T-helper 1 cell treated with Interleukin-12 subunit alpha and Interleukin-12 subunit beta and Interleukin-4 antibody, amounts not matched to agents 30 ng/mL and 1 ng/mL, for 36 hours (primary cell): ENCODE results near the gene UROC1. TPM values are rescaled to one million over a fixed set of nuclear protein-coding genes. Genes with fewer than 3 reads are reported as not detected.

Experiments used
- intact Hi-C: fragments of 100-400 bp; cut with micrococcal nuclease; formaldehyde crosslinking; loops from one replicate; pipeline ENCODE4 v1.15.1; 2024
- total RNA-seq: library from RNA; stranded (reverse); gene quantifications from 2 replicates; pipeline ENCODE4 v1.2.3, GENCODE V29; 2022

UROC1 gene
- total RNA-seq, 1 donor from 2014 or later: not detected

- intact Hi-C loops: no loop called here
Observed at GRCh38 chr3:126464494-126464893, 53.1 kb downstream of the UROC1 start.

GRCh38 chr3:126464093-126464492 is 53.5 kb downstream of the UROC1 start:
- intact Hi-C loops: no loop called here

DNA sequence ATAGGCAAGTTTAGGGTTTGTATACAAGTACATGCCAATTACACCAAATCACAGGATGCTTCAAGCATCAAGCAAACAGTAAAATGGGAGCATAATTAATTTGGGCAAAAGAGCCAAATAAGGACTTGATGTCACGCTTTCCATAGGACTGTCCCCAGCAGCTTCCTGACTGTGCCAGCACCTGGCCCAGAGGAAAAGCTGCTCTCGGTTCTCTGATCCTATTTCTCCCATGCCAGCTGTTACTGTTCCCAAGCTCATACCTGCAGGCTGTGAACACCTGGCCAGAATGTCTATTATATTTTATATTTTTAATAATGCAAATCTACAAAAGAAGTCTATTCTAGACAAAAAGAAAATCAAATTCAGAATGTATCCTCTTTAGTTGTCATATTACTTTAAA is 54.1 kb downstream of the UROC1 start:
- intact Hi-C loops: no loop called here

- intact Hi-C loops: no loop called here
Observed at GRCh38 chr3:126461450-126462070, 56.0 kb downstream of the UROC1 start.

- intact Hi-C loops: no loop called here
Observed at GRCh38 chr3:126460381-126460780, 57.2 kb downstream of the UROC1 start.

- intact Hi-C loops: no loop called here
Observed at GRCh38 chr3:126459763-126460127, 57.8 kb downstream of the UROC1 start.

GRCh38 chr3:126459111-126459762 is 58.3 kb downstream of the UROC1 start:
- intact Hi-C loops: no loop called here

GRCh38 chr3:126456766-126457388 is 60.7 kb downstream of the UROC1 start:
- intact Hi-C loops: no loop called here

DNA sequence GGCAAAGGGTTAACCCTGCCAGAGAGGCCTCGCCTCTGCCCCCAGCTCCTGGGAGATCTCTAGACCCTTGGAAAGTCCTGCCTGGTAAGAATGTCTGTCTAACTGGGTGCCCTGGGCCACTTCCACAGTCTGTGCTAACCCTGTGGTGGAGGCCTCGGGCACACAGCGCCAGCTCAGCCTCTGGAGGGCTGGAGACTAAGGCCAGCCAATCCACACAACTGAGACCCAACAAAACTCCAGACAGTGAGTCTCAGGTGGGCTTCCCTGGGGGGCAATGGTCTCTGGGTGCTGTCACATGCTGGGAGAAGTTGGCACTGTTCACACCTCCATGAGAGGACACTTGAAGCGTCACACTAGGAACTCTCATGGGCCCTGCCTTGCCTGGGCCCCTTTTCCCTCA is 61.4 kb downstream of the UROC1 start:
- intact Hi-C loops: no loop called here

DNA sequence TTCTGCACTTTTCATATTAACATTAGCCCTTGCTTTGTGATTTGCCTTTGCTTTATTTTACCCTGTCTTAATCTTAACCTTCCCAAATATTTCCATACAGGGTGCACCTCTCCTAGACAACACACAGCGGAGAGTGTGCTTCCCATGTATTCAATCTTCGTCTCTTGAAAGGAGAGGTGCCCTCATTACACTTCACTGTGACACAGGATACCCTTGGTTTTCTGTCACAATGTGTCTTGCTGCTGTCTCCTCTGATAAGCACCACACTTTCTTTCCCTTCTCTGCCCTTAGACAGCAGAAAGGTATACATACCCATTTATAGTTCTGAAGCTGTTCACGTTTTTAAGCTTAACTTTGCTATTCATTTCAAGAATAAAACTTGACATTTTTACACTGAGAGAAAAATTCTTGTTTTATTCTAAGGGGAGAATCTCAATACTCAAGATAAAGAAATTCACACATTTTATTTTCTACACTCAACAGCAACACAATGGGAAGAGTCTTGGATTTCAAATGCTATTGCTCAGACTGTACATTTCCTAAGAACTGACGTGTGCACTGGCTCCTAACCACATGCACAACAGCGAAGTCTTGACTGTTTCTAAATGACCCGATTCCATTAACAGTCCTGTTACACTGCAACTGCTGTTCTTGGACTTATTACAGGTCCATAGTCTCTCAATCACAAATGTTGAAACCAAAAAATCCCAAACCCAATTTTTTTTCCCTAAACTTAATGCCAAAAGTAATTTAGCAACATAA is 63.0 kb downstream of the UROC1 start:
- intact Hi-C loops: no loop called here

DNA sequence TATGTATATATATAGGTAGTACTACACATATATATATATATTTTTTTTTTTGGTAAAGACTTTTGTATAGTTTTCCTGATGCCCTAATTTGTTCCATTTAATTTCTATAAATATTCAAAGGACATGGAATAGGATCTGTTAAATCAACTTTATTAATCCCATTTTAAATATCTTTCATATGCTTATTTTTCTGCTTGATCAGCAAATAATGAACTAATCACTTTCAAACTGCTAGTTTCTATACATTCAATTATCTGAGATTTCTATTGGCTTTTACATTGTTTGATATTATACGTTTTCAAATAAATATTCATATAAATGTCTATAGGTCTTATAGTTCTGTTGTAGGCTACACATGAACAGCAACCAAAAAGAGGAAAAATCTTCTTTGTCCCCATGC is 63.5 kb downstream of the UROC1 start:
- intact Hi-C loops: no loop called here

DNA sequence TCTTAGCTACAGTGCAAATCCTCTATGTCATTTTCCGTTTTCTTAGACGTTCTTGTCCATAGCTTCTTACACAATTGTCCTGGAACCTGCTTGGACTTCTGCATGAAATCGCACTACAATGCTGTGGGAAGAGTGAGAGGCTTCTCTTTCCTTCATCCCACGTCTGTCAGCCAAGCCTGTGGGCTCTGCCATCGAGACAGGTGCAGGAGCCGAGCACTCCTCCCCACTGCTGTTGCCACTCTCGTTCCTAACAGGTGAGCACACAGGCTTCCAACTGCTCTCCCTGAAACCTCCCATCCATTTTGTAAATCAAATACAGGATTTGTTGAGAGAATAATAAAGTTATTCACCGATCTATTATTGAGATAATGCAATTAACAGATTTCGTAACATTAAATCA is 65.4 kb downstream of the UROC1 start:
- intact Hi-C loops: no loop called here

GRCh38 chr3:126451511-126451910 is 66.1 kb downstream of the UROC1 start:
- intact Hi-C loops: no loop called here

GRCh38 chr3:126450744-126451143 is 66.8 kb downstream of the UROC1 start:
- intact Hi-C loops: no loop called here

DNA sequence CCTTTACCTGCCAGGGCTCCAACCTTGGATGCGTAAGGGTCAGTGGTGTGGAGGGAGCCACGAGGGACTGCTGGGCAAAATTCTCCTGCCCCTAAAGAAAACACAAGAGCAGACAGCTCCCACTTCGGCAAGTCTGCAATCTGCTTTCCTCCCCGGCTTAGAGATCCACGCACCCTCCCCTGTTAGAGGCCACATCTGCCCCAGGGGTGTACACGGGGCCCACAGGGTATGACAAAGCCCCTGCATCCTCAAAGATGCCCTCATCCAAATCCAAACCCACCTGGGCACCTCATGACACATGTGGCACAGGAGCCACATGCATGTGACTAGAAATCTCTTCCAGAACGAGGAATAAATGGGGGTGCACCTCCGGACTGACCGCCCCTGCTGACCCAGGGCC is 67.4 kb downstream of the UROC1 start:
- intact Hi-C loops: no loop called here

GRCh38 chr3:126449621-126450051 is 67.9 kb downstream of the UROC1 start:
- intact Hi-C loops: no loop called here

GRCh38 chr3:126448893-126449180 is 68.7 kb downstream of the UROC1 start:
- intact Hi-C loops: no loop called here

GRCh38 chr3:126448136-126448892 is 69.3 kb downstream of the UROC1 start:
- intact Hi-C loops: no loop called here

DNA sequence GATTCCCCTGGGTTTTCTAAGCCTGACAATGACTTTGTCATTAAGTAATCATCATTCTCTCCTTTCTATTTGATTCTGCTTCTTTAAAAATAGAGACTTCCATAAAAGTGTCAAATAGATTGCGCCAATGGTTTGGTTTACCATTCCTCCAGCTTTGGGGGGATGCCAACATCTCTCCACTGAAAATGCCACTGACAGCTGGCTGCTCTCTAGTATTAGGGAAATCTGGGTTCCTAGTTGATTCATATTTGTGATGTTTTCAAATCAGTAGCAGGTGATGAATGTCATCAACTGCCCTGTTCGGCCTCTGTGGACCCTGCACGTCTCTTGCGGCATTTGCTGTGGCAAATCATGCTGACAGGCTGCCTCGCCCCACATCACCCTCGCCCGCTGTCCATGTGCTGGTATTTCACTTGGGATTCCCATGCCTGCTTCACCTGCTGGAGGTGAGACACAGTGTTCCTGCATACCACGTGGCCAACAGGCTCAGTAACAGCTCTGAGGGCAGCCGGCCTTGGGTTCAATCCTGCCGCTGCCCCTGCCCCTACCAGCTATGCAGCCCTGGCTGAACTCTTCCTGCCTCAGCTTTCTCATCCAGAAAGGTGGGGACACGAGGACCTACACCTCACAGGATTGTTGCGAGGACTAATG is 70.0 kb downstream of the UROC1 start:
- intact Hi-C loops: no loop called here

- intact Hi-C loops: no loop called here
Observed at GRCh38 chr3:126446791-126447190, 70.8 kb downstream of the UROC1 start.

- intact Hi-C loops: no loop called here
Observed at GRCh38 chr3:126446301-126446700, 71.3 kb downstream of the UROC1 start.
